ENCODE data around the gene TUBG1. TPM values are rescaled to one million over a fixed set of nuclear protein-coding genes. Genes with fewer than 3 reads are reported as not detected.
"Not testable (repeated sequence)": the region's sequence is repeated elsewhere in the genome, so short reads cannot be mapped to it uniquely, and the experiment has no call there.

TUBG1 gene
- polyA plus RNA-seq, 1 experiment, result 28.4 TPM

DNA sequence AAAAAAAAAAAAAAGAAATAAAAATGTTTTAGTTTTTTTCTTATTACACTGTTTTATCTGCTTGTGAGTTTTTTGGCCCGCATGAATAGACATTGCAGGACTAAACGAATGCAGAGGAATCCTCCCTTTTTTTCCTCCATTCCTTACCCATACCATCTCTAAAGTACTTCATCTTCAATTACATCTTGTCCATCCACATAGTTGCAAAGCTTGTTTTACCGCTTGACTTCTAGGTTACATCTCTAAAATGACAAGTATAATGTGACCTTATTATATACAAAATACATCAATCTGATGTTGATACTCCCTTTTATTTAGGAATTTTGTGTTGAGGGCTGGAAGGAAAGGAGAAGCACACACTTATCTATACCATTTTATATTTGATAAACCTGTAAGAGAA lies 13.1 kb upstream of the TUBG1 start:
- ChIA-PET POLR2A (interaction anchor here (0.7 kb wide), 1 partner anchor 25 kb away, joined by 5 read pairs; no protein-coding TSS in a partner anchor), CTCF (no interaction called here)
- no peak overlapping the region for H3K27ac ChIP-seq (ENCODE audit: low read depth, low read length)
- H3K27me3 ChIP-seq (ENCODE audit: control insufficient read depth, insufficient read depth, low read length), result no peaks in the 10 kb centered on the region
- H3K9me3 ChIP-seq (ENCODE audit: control insufficient read depth, insufficient read depth, low read length), result no peaks in the 10 kb centered on the region
- no peak for DNase-seq (ENCODE audit: low read depth, low spot score)
- TF ChIP-seq, protein P1, sequence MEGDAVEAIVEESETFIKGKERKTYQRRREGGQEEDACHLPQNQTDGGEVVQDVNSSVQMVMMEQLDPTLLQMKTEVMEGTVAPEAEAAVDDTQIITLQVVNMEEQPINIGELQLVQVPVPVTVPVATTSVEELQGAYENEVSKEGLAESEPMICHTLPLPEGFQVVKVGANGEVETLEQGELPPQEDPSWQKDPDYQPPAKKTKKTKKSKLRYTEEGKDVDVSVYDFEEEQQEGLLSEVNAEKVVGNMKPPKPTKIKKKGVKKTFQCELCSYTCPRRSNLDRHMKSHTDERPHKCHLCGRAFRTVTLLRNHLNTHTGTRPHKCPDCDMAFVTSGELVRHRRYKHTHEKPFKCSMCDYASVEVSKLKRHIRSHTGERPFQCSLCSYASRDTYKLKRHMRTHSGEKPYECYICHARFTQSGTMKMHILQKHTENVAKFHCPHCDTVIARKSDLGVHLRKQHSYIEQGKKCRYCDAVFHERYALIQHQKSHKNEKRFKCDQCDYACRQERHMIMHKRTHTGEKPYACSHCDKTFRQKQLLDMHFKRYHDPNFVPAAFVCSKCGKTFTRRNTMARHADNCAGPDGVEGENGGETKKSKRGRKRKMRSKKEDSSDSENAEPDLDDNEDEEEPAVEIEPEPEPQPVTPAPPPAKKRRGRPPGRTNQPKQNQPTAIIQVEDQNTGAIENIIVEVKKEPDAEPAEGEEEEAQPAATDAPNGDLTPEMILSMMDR (IDR thresholded peaks at IDR 0.05; ENCODE audit: low read depth, low read length), result no peak
- H3K4me3 ChIP-seq (ENCODE audit: low read depth, low read length), result no peak overlapping the region

DNA sequence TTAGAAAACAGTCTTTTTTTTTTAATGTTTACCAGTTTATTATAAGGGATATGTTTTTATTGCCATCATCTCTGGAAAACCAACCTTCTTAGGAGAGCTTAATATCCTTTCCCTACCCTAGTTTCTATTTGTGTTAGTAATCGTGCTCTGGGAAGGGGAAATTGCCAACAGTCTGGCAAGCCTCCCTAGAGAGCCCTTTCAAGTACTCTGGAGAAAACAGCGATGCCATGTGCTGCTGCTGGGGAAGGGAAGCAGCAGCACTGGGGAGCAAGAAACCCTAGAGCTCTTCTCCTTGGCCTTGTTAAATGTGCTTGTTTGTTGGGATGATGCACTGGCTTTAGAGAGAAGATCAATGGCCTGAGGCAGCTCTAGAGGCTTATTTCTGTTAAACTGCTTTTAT lies 10.6 kb upstream of the TUBG1 start:
- TF ChIP-seq, protein P1 (IDR thresholded peaks at IDR 0.05; ENCODE audit: low read depth, low read length), result no peak
- DNase-seq (ENCODE audit: low read depth, low spot score), result no peak
- Histone ChIP-seq H3K9me3 (ENCODE audit: control insufficient read depth, insufficient read depth, low read length) (no peaks in the 10 kb centered on the region), H3K27me3 (ENCODE audit: control insufficient read depth, insufficient read depth, low read length) (no peaks in the 10 kb centered on the region), H3K4me3 (ENCODE audit: low read depth, low read length) (no peak overlapping the region), H3K27ac (ENCODE audit: low read depth, low read length) (no peak overlapping the region)
- POLR2A ChIA-PET, result interaction anchor here (0.6 kb wide), 1 partner anchor 70 kb away, joined by 6 read pairs; no protein-coding TSS in a partner anchor
- CTCF ChIA-PET, result interaction anchor here (3.2 kb wide), 1 partner anchor 20 kb away, joined by 10 read pairs; no protein-coding TSS in a partner anchor

DNA sequence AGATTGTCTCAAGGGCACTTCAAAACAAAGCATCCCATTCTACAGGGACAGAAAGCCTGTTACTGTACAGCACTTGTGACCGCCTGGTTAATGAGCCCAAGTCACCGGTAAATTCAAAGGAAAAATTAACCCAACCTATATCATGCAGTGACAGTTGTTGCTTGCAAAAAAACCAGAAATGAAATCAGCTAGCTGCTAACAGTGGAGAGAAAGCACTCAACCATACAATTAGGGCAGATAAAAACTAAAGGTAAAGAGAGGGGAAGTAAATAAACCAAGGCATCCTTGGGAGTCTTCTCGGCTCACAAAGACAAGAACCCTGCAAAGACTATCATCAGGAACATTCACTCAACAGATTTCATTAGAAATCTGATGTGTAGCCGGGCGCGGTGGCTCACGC lies 6.2 kb upstream of the TUBG1 start:
- no peak for DNase-seq (ENCODE audit: low read depth, low spot score)
- H3K9me3 ChIP-seq (ENCODE audit: control insufficient read depth, insufficient read depth, low read length), result no peaks in the 10 kb centered on the region
- H3K27ac ChIP-seq (ENCODE audit: low read depth, low read length), result no peak overlapping the region
- H3K4me3 ChIP-seq (ENCODE audit: low read depth, low read length), result no peak overlapping the region
- TF ChIP-seq, protein P1 (IDR thresholded peaks at IDR 0.05; ENCODE audit: low read depth, low read length), result no peak
- POLR2A ChIA-PET, result no interaction called here
- H3K27me3 ChIP-seq (ENCODE audit: control insufficient read depth, insufficient read depth, low read length), result no peaks in the 10 kb centered on the region
- CTCF ChIA-PET, result no interaction called here

DNA sequence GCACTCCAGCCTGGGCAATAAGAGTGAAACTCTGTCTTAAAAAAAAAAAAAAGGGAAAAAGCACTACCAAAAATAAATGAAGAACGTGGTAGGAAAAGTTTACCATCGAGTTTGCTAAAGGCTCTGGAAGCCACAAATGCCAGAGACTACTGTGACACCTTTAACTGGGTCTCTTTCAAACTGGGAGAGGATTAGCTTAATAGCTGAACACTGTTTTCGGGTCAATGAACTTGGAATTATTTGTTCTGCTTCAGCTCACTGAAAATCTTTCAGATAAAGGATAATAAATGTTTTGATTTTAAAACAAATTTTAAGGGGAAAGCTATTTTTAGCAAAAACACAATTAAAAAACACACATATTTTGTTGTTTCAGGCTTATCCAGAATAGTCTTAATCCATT lies 1.7 kb upstream of the TUBG1 start:
- DNase-seq (ENCODE audit: low read depth, low spot score), result no peak
- TF ChIP-seq, protein P1 (IDR thresholded peaks at IDR 0.05; ENCODE audit: low read depth, low read length), result no peak
- H3K27me3 ChIP-seq (ENCODE audit: control insufficient read depth, insufficient read depth, low read length), result no peaks in the 10 kb centered on the region
- ChIA-PET POLR2A (interaction anchor here (0.7 to 2.5 kb wide), 3 partner anchors 69 to 396 kb away, joined by 3 to 12 read pairs (median 3); partner anchors contain the start of gene PLEKHH3), CTCF (interaction anchor here (0.7 to 1.4 kb wide), 3 partner anchors 22 to 72 kb away, joined by 3 read pairs; no protein-coding TSS in a partner anchor)
- no peak overlapping the region for H3K27ac ChIP-seq (ENCODE audit: low read depth, low read length)
- no peaks in the 10 kb centered on the region; the same call in 1 of the 2 replicates for H3K9me3 ChIP-seq (ENCODE audit: control insufficient read depth, insufficient read depth, low read length)
- H3K4me3 ChIP-seq (ENCODE audit: low read depth, low read length), result peak overlapping the region; percentile 98

DNA sequence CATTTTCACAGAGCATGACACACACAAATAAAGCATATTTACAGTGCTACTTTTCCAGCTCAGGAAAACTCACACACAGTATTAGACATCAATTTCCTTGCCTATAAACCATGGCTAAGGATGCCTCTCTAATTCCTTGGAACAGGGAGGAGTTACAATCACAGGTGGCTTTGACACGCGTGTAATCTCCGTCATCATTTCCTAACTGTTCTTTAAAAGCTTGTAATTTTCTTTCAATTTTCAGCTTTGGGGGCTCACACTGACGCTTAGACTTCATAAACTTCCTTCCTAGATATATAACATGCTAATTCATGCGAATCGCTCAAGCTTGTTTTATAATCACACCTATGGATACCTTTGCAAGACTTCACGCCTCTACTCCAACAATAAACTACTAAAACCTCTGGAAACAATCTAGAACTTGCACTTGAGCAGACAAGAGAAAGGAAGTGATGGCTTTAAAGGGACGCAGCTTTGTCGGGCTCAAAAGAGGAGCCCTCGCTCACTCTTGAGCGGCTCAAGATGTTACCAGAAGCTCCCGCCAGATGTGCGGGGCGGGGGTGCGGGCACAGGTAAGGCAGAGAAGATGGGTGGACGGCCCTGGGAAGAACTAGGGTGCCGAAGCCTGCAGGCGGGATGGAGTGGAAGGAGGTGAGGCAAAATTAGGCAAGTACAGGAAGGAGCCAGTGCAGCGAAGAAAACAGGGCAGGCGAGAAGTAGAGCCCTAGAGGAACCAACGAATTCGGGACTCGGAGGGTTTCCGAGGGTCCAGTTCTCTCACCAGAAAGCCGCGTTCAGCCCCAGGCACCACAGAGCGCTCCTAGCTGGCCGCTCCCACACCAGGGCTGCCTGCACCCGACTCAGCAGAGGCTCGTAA lies 940 bp upstream of the TUBG1 start:
- Histone ChIP-seq H3K27me3 (ENCODE audit: control insufficient read depth, insufficient read depth, low read length) (no peaks in the 10 kb centered on the region), H3K27ac (ENCODE audit: low read depth, low read length) (peak overlapping the region; percentile 73), H3K4me3 (ENCODE audit: low read depth, low read length) (peak overlapping the region; percentile 98), H3K9me3 (ENCODE audit: control insufficient read depth, insufficient read depth, low read length) (no peaks in the 10 kb centered on the region; the same call in 1 of the 2 replicates)
- DNase-seq (ENCODE audit: low read depth, low spot score), result no peak
- POLR2A ChIA-PET, result interaction anchor here (0.5 to 2.5 kb wide), 12 partner anchors 14 to 904 kb away, joined by 3 to 12 read pairs (median 4); partner anchors contain the start of genes BECN1 and PLEKHH3
- CTCF ChIA-PET, result interaction anchor here (0.7 to 1.9 kb wide), 4 partner anchors 22 to 71 kb away, joined by 3 to 10 read pairs (median 3); partner anchors contain the start of gene PLEKHH3
- TF ChIP-seq, protein P1 (IDR thresholded peaks at IDR 0.05; ENCODE audit: low read depth, low read length), result peak; percentile 49; the same call in 1 of the 2 replicates

DNA sequence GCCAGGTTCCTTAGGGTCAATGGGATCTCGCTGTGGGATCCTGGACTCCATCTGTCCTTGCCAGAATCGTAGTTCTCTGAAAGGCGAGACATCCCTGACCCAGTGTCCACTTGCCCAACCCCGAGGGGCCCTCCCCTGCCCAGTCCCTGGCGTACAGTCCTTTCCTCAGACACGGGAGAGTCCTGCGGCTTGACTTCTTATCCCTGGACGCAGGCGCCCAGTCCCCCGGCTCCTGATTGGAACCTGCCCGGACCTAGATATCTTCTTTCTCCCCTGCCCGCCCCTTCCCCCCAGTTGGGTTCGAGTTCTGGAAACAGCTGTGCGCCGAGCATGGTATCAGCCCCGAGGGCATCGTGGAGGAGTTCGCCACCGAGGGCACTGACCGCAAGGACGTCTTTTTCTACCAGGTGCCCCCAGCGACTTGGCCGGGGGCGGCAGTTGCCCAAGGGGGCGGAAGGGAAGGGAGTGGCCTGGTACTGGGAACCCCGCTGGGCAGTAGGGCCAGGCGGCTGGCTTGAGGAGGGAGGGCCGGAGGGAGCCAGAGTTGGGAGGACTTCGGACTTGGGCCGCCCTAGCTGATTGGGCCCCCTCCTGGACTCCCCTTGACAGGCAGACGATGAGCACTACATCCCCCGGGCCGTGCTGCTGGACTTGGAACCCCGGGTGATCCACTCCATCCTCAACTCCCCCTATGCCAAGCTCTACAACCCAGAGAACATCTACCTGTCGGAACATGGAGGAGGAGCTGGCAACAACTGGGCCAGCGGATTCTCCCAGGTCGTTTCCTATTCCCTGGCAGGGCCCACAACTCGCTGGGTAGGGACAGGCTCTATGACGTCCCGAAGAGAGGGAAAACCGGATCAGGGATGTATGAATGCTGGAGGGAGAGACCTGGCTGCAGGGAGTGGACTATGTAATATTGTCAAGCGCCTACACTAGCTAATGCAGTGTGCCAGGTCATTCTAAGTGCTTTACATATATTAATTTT lies 625 bp downstream of the TUBG1 start:
- peak overlapping the region; percentile 84 for H3K4me3 ChIP-seq (ENCODE audit: low read depth, low read length)
- not testable (repeated sequence) for H3K9me3 ChIP-seq (ENCODE audit: control insufficient read depth, insufficient read depth, low read length); H3K27me3 ChIP-seq (ENCODE audit: control insufficient read depth, insufficient read depth, low read length); DNase-seq (ENCODE audit: low read depth, low spot score)
- peak overlapping the region; percentile 82 for H3K27ac ChIP-seq (ENCODE audit: low read depth, low read length)
- CTCF ChIA-PET, result interaction anchor here (0.6 to 1.9 kb wide), 6 partner anchors 12 to 304 kb away, joined by 3 to 10 read pairs (median 4); partner anchors contain the start of gene PLEKHH3
- POLR2A ChIA-PET, result interaction anchor here (0.5 to 2.5 kb wide), 8 partner anchors 12 to 613 kb away, joined by 3 to 12 read pairs (median 4); partner anchors contain the start of gene PLEKHH3
